Spleen (tissue), 11 donors: Measurements from ENCODE around the gene MPP3. TPM values are rescaled to one million over a fixed set of nuclear protein-coding genes. Genes with fewer than 3 reads are reported as not detected.
"Not testable (repeated sequence)": the region's sequence is repeated elsewhere in the genome, so short reads cannot be mapped to it uniquely, and the experiment has no call there.

Source experiments
- DNase-seq: peaks from one replicate; pipeline ENCODE4 v3.0.0-alpha.2; 2020
- H3K27ac ChIP-seq, 8 donors: fragments of 200-600 bp; sonication (generic) in 7 of 8; 1 replicate in 4 of 8; 2 replicates in 4 of 8; pipeline versions ENCODE4 v1.5.0 to v1.8.0; 2016 to 2021; ENCODE audit warnings: inconsistent platforms in 4 of 8, mild to moderate bottlenecking in 4 of 8, moderate library complexity in 1 of 8
- H3K27me3 ChIP-seq, 7 donors: fragments of 200-600 bp; sonication (generic) in 6 of 7; replicated peaks in 1 of 7; 1 replicate in 4 of 7; 2 replicates in 3 of 7; pipeline versions ENCODE4 v1.5.0 to v1.8.0; 2016 to 2021; ENCODE audit warnings: inconsistent platforms in 3 of 7, mild to moderate bottlenecking in 1 of 7
- H3K36me3 ChIP-seq, 6 donors: fragments of 200-600 bp; sonication (generic) in 5 of 6; 1 replicate in 4 of 6; 2 replicates in 2 of 6; pipeline versions ENCODE4 v1.5.0 to v1.8.0; 2016 to 2021; ENCODE audit warnings: inconsistent platforms in 2 of 6
- H3K4me1 ChIP-seq, 6 donors: fragments of 200-600 bp; sonication (generic) in 5 of 6; 1 replicate in 3 of 6; 2 replicates in 3 of 6; pipeline versions ENCODE4 v1.5.0 to v1.8.0; 2016 to 2021; ENCODE audit warnings: inconsistent platforms in 3 of 6
- H3K4me3 ChIP-seq, 8 donors: fragments of 200-600 bp; sonication (generic) in 7 of 8; 1 replicate in 4 of 8; 2 replicates in 4 of 8; pipeline versions ENCODE4 v1.5.0 to v1.8.0; 2016 to 2021; ENCODE audit warnings: inconsistent platforms in 4 of 8, mild to moderate bottlenecking in 4 of 8, moderate library complexity in 2 of 8
- H3K9me3 ChIP-seq, 8 donors: fragments of 200-600 bp; sonication (generic) in 7 of 8; 1 replicate in 4 of 8; 2 replicates in 4 of 8; pipeline versions ENCODE4 v1.5.0 to v1.8.0; 2016 to 2021; ENCODE audit warnings: inconsistent platforms in 4 of 8
- CTCF ChIP-seq, 11 experiments: fragments of 200-600 bp in 7 of 11; fragments of 450-650 bp in 4 of 11; sonication (generic) in 4 of 11; IDR thresholded peaks in 8 of 11; conservative IDR thresholded peaks in 3 of 11; 1 replicate in 7 of 11; 2 replicates in 4 of 11; pipeline versions ENCODE4 v1.4.0 to v1.8.0; 2016 to 2021; ENCODE audit warnings: antibody characterized with exemption in 11 of 11, inconsistent platforms in 4 of 11, mild to moderate bottlenecking in 1 of 11
- POLR2A ChIP-seq, 3 donors: fragments of 450-650 bp; IDR thresholded peaks; one replicate each; pipeline ENCODE4 v1.5.1; 2017; ENCODE audit warnings: antibody characterized with exemption in 3 of 3, mild to moderate bottlenecking in 1 of 3
- POLR2AphosphoS5 ChIP-seq, 3 donors: sonication (generic); formaldehyde crosslinking; IDR thresholded peaks; one replicate each; pipeline ENCODE4 v1.5.1; 2017; ENCODE audit warnings: antibody characterized with exemption in 3 of 3
- WGBS, 5 donors: extraction: QIAGEN DNeasy Blood & Tissue Kit in 3 of 5; methylation state at CpG; one replicate each; pipeline versions ENCODE4 v1.1.5 to v1.1.7; 2013 to 2018; 5-methylcytosine and 5-hydroxymethylcytosine counted together
- intact Hi-C: fragments of 100-400 bp; cut with DNase I; formaldehyde crosslinking; loops from one replicate; pipeline ENCODE4 v1.15.0; 2023; ENCODE audit warnings: low total_unique reads
- polyA plus RNA-seq, 3 donors: library from polyadenylated mRNA; stranded (reverse); fragments of 200-250 nt; gene quantifications; one replicate each; pipeline ENCODE4 v1.2.1, GENCODE V29; 2013
- total RNA-seq, 7 donors: library from RNA; depleted of rRNA in 3 of 7; stranded (reverse); fragments of >200 nt in 3 of 7; fragmentation: NEBNext Ultra II Directional in 4 of 7; extraction: Animal tissue kit (Norgen Biotek cat#: 25700) in 4 of 7; gene quantifications; one replicate each; pipeline versions ENCODE4 v1.1.0 to v1.2.1, GENCODE V29; 2016 to 2021
- donor health status: healthy with polysubstance abuse.
- donor health status: DM: no; HTN: no; CAD: no; lungs with moderate emphysema.
- donor health status: DM: no; HTN: no; CAD: no.
- donor health status: Bipolar disorder and iron deficiency.
- donor health status: healthy.
- donor health status: DM: no; HTN: no; CAD: no.
- donor health status: DM: yes; HTN: yes; CAD: no.

MPP3 gene
- total and polyA plus RNA-seq, 10 donors: 1.9 to 23.9 (median 7.1) TPM

GRCh38 chr17:43801844-43802243 is 31.1 kb downstream of the MPP3 start:
- no peaks in the 10 kb centered on the region for H3K9me3 ChIP-seq
- peaks cover 0 to 19% (median 0%) of the 10 kb centered on the region in 7 donors for H3K27me3 ChIP-seq
- no peak overlapping the region for H3K27ac ChIP-seq
- H3K4me1 ChIP-seq: peaks cover 0 to 14% (median 0%) of the 10 kb centered on the region in 6 donors
- no peak for DNase-seq
- TF ChIP-seq POLR2AphosphoS5 (IDR thresholded peaks at IDR 0.05) (no peak), CTCF (IDR thresholded peaks at IDR 0.05 in 8 of 11, conservative IDR thresholded peaks at IDR 0.05 in 3 of 11) (no peak), POLR2A (IDR thresholded peaks at IDR 0.05) (no peak)
- intact Hi-C loops: no loop called here
- no peak overlapping the region for H3K4me3 ChIP-seq
- H3K36me3 ChIP-seq: no peaks in the 10 kb centered on the region
- 70 to 77% (median 73%) methylated on average over 3 of the region's 3 CpGs for WGBS, 5 donors

GRCh38 chr17:43800736-43801135 is 32.2 kb downstream of the MPP3 start:
- Histone ChIP-seq H3K4me1 (peaks cover 0 to 14% (median 0%) of the 10 kb centered on the region in 6 donors), H3K4me3 (no peak overlapping the region), H3K9me3 (no peaks in the 10 kb centered on the region), H3K27ac (no peak overlapping the region), H3K36me3 (no peaks in the 10 kb centered on the region), H3K27me3 (peaks cover 0 to 19% (median 0%) of the 10 kb centered on the region in 7 donors)
- no peak for DNase-seq
- 81 to 95% (median 88%) methylated on average over 3 of the region's 3 CpGs for WGBS, 5 donors
- intact Hi-C loops: no loop called here
- TF ChIP-seq POLR2AphosphoS5 (IDR thresholded peaks at IDR 0.05) (no peak), POLR2A (IDR thresholded peaks at IDR 0.05) (no peak), CTCF (IDR thresholded peaks at IDR 0.05 in 8 of 11, conservative IDR thresholded peaks at IDR 0.05 in 3 of 11) (no peak)

- Histone ChIP-seq H3K27ac (no peak overlapping the region), H3K36me3 (no peaks in the 10 kb centered on the region), H3K4me1 (peaks cover 0 to 8% (median 0%) of the 10 kb centered on the region in 6 donors), H3K27me3 (peaks cover 0 to 19% (median 0%) of the 10 kb centered on the region in 7 donors), H3K9me3 (no peaks in the 10 kb centered on the region), H3K4me3 (no peak overlapping the region)
- TF ChIP-seq POLR2A (IDR thresholded peaks at IDR 0.05) (no peak), CTCF (IDR thresholded peaks at IDR 0.05 in 8 of 11, conservative IDR thresholded peaks at IDR 0.05 in 3 of 11) (no peak), POLR2AphosphoS5 (IDR thresholded peaks at IDR 0.05) (no peak)
- no peak for DNase-seq
- 83 to 96% (median 92%) methylated on average over 2 of the region's 2 CpGs for WGBS, 5 donors
- intact Hi-C loops: no loop called here
Measured at GRCh38 chr17:43799047-43799446, 33.9 kb downstream of the MPP3 start.

- intact Hi-C loops, H3K9me3 ChIP-seq, H3K4me1 ChIP-seq, DNase-seq, H3K36me3 ChIP-seq, H3K4me3 ChIP-seq, H3K27ac ChIP-seq: not testable (repeated sequence)
- WGBS, 5 donors: 86 to 96% (median 91%) methylated on average over 8 to 9 of the region's 9 CpGs
- peaks cover 0 to 19% (median 0%) of the 10 kb centered on the region in 7 donors for H3K27me3 ChIP-seq
Measured at GRCh38 chr17:43798024-43798423, 34.9 kb downstream of the MPP3 start.

- H3K9me3 ChIP-seq, intact Hi-C loops, H3K4me3 ChIP-seq, DNase-seq, H3K4me1 ChIP-seq, H3K36me3 ChIP-seq, H3K27ac ChIP-seq: not testable (repeated sequence)
- WGBS, 5 donors: 73 to 97% (median 90%) methylated on average over 4 of the region's 4 CpGs
- peaks cover 0 to 12% (median 0%) of the 10 kb centered on the region in 7 donors for H3K27me3 ChIP-seq
Measured at GRCh38 chr17:43792668-43793067, 40.3 kb downstream of the MPP3 start.
